Measurements from ENCODE around the gene EPM2AIP1.

DNA sequence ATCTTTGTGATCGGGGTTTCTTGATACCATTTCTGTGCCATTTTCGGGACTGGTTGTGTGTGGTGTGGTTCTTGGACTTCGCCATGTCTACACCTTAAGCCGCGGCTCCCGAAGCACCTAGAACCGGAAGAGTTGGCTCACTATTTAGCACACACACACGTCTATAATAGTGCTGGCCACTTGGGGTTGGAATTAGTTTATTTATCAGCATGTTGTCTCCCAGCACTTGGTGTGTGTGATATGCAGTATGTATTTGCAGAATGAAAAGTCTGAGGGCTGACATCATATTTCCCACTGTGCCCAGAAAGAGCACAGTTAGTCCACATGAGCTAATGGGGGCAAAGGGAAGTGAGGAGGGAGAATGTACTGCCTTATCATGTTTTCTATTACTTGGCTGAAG lies 24.0 kb upstream of the EPM2AIP1 start:
- TF ChIP-seq CTCF (IDR thresholded peaks at IDR 0.05) (no peak), POLR2A (IDR thresholded peaks at IDR 0.05) (no peak)
